Activated T-cell treated with anti-CD3 and anti-CD28 coated beads for 4 hours (primary cell): ENCODE results near the gene PYGM.

Source experiments
- DNase-seq: peaks from one replicate; pipeline ENCODE4 v3.0.0-alpha.2; 2020

The PYGM gene

DNA sequence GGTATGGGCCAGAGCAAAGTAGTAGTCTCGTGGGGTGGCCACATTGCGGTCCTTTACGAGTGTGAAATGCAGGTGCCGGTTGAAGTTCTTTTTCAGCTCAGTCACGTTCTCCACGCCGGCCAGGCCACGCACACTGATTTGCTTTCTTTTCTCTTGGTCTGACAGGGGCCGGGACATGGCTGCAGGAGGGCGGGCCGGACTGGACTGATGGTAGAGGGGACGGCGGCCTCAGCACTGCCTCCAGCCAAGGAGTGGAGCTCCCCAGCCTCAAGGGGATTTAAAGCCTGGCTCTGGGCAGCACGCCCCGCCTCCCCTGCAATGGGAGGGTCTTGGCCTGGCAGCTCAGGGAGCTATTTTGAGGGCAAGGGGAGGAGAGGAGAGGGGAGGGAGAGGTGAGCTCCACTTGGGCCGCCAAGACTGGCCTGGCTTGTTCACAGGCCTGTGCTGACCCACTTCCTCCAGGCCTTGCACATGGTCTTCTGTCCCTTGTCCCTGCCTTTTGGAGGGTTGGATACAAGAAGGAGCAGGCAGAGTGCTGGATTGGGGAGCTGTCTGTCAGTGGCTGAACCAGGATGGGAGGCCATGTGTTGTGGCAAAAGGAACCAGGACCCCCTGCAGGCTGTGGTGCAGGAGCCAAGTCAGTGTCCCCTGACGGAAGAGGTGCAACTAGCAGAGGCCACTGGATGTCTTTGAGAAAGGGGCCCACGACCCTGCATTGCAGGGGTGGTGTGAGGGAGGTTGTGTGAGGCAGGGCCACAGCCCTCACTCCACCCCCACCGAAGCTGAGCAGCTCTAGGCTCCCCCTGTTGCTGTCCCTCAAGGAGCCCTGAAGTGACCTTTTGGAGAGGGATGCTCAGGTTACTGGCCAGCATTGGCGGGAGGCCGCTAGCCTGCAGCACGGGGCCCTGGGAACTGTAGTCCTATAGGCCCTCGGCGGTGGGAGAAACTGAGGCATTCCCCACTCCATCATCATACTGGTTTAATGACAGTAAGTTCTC lies at the start of gene PYGM:
Gene PYGM (minus strand): TSS at position 253 of the 998 bp plus-strand sequence. CDS start 76 bp downstream, at position 177.
- no peak for DNase-seq

DNA sequence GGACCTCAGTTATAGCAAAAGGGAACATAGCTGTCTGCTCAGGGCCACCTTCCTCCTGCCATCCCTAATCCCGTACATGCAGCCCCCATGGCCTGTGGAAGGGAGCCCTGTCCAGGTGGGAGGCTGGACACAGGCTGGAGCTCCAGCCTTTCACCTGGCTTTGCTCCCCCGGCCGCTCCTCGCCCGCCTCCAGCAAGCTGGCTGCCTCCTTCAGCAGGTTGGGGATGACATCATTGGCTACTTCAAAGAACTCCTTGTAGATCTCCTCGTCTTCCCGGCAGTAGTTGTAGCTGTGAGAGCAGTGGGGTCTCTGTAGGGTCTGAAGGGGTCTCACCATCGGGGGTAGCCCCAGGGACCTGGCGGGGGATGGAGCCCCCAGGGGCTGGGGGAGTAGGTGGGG lies 45.7 kb upstream of the PYGM start:
- no peak for DNase-seq

DNA sequence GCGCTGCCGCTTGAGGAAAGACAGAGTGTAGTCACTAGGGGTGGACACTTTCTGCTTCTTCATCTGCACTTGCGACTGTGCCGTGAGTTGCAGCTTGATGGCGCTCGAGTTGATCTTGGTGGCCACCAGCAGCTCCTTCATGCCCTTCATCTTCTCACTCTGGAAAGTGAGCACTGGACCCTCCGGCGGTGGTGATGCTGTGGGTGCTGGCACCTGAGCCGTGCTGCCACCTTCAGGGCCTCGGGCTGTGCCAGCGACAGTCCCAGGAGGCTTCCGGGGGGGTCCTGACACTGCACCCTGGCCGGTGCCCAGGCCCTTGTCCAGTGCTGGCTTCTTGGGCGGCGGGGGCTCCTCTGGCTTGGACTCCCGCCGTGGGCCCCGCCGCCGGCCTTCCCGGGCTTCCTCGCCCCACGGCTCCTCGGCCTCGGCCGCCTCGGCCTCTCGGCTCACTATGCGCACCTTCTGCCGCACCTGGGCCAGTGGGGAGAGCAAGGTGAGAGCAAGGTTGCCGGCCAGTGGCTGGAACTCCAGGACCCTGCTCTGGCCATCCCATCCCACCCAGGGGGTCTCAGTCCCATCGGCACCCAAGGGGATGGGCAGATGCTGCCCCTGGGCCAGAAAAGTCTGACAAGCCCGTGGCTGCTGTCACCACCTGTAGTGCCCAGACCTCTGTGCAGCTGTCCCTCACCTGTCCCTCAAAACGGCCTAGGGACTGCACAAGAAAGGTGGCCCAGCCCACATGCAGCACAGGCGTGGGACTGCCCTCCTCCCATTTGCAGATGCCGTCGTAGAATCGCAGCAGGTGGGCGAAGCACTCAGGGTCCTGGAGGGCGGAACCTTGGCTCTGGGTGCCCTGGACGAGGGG lies 44.8 kb upstream of the PYGM start:
- DNase-seq = no peak

GRCh38 chr11:64803846-64804345 lies 44.1 kb upstream of the PYGM start:
- no peak for DNase-seq

DNA sequence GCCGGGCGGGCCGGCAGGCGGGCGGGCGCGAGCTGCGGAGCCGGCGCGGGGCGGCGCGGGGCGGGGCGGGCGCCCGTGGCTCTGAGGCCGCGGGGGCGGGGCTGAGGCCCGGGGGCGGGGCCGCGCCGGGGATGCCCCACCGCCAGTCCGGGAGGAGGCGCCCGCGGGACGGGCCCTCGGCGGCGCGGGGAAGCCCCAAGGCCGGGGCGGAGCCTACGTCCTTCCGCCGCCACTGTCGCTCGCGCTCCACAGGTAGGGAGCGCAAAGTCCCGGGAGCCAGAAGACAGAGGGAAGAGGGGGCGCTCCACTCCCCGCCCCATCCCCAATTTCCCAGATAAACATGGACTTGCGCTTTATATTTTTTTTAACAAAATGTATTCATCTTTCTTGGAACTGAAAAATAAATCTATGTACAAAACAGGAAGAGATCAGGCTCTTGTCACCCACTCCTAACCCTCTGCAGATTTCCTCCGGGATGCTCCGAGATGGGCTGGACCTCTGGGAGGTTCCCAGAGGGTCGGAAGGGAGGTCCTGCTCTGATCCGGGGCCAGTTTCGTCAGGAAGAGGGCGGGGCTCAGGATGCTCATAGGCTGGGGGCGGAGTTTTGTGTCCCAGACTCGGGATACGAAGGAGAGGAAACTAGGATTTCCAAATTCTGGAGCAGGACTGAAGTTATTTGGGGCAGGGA lies 43.5 kb upstream of the PYGM start, which contains the start of gene MAP4K2:
Gene MAP4K2 (minus strand): TSS at position 57 of the 688 bp plus-strand sequence. CDS start 65 bp downstream, outside the sequence.
- DNase-seq = peak; percentile 80

- DNase-seq = no peak
These were observed 42.8 kb upstream of the PYGM start for GRCh38 chr11:64802370-64803157.

- DNase-seq = no peak
These were observed 42.0 kb upstream of the PYGM start for GRCh38 chr11:64801561-64802369.

DNA sequence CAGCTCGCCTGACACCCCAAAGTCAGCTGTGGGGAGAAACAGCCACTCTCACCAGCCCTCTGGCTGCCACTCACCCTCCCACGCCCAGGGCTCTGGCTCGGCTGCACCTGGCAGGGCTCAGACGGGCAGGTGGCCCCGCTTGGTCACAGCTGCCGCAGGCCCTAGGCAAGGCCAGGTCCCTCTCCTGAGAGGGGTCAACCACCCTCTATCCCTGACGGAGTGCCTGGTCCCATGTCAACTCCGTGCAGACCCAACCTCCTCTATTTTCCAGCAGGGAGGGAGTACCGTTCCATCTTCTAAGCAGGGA lies 41.3 kb upstream of the PYGM start:
- no peak for DNase-seq

DNA sequence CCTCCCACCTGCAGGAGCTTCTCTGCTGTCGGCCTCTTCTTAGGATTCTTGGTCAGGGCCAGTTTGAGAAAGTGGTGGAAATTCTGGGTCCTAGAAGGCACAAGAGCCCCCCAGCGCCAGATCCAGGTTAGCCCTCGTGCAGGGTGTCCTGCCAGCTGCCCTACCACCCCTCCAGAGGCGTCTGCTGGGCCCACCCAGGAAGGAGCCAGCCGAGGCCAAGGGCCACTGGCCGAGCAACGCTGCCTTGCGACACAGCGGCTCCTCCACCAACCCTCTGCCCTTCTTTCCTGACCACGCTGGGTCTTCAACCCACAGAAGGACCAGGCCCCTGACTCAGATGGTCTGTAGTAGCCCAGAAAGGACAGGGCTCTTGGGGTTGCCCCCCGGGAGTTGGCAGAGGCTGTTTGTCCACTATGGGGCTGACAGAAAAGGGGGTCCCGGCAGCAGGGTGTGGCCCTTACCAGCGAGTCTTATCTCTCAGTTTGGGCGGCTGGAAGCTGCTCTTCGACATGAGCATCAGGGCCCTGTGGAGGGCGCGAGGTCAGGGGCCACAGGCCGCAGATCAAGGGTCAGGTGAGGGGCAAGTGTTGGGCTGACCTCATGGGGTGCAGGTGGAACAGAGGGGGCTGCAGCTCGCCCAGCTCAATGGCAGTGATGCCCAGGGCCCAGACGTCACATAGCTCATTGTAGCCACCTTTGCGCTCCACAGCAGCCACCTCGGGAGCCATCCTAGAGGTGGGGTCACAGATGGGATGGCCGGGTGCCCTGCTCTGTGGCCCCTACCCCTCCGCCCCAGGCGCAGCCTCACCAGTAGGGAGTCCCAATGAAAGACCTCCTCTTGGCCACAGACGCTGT lies 40.8 kb upstream of the PYGM start:
- no peak for DNase-seq

- DNase-seq = no peak
These were observed 40.0 kb upstream of the PYGM start for GRCh38 chr11:64799623-64800302.

- no peak for DNase-seq
These were observed 39.5 kb upstream of the PYGM start for GRCh38 chr11:64799256-64799622.

DNA sequence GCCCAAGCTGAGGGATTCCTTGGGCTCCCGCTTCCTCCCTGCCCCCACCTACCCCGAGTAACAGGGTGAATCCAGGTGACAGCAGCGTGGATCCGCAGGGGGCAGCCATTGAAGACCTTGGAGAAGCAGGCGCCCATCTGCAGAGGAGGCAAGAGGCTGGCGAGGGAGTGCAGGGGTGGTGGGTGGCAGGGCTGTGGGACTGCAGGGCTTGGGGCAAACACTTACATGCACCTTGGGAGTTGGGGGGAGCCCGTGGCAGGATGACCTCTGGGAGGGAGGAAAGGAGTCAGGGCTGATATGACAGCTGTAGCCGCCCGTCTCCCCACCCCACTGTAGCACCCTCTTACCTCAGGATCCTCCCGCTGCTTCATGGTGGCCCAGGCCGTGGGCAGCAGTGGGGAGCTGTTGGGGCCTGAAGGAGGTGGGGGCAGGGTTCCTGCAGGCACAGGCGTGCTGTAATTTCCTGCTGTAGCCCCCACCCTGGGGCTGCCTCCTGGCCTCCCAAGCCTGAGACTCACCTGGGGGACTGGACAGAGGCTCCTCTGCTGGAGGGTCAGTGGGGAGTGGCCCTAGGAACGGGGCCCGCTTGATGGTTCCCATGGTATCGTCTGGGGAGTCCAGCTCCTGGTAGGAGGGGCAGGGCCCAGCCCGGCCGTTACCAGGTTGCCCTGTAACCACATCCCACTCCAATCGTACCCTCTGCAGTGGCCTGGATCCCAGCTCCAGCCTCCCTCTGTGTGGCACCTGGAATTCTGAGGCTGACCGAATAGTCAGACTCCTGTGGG lies 37.2 kb upstream of the PYGM start:
- no peak for DNase-seq

DNA sequence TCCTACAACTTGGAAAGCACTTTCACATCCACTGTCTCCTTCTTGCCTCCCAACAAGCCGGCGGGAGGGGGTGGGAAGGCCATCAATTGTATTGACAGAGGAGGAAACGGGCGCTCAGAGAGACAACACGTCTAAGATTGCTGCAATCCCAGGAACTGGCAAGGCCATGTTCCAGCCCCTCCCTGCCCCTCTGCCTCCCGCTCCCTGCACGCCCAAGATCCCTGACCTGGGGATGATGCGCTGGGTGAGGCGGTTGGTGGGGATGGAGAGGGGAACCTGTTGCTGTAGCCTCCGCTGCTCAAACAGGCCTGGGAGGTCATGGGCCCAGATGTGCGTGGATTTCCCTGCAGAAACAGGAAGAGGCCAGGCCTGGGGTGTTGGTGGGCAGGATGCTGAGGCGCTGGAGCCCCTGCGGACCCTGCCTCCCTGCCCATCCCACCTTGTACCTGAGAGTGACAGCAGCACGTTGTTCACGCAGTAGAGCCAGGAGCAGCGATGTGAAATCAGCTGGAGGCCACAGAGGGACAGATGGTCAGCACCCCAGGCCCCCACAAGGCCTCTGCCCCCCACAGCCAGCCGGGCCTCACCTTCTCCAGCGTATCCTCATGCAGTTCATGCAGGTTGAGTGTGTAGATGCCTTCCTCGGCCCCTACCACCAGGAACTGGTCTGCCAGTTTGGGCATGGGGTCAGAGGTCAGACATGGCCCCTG lies 36.4 kb upstream of the PYGM start:
- DNase-seq = no peak

- no peak for DNase-seq
These were observed 34.8 kb upstream of the PYGM start for GRCh38 chr11:64794526-64794925.

DNA sequence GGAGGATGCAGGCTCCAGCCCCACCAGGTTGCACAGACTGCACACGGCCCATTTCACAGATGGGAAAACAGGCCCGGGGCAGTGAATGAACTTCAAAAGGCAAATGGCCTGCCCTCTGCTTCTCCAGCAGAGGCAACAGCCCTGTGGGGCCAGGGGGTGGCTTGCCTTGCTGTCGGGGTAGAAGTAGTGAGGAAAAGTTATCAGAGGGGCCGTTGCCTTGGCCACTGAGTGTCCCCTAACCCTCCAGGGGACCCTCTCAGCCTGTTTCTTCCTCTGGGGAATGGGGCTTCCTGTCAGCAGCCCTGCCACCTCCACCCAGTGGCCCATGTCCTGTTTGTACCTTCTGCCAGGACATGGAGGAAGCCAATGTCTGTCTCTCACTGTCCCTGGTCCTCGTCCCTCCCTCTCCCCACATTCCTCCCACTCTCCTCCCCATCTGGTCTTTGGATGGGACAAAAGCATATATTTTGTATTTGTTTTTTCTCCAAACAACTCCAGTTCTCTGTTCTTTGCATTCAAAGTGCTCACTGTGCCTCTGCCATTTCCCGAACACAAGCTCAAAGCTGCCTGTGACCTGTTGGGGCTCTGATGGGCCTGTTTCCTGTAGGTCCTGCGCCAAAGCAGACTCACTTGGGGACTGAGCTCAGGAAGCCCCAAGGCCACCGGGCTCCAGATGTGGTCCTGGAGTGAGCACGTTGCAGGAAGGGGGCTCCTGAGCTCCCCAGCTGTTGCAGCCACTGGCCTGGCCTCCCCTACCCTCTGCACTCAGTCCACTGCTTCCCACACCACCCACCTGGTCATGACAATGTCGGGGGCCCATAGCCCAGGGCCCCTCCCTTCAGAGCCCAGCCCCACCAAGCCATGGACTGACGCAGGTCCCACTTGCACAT lies 33.7 kb upstream of the PYGM start:
- no peak for DNase-seq

GRCh38 chr11:64792482-64792881 lies 32.7 kb upstream of the PYGM start:
- no peak for DNase-seq

GRCh38 chr11:64791781-64792291 lies 32.1 kb upstream of the PYGM start:
- no peak for DNase-seq
